ENCODE data around the gene KLHDC8B.

KLHDC8B gene

GRCh38 chr3:49158792-49159191 lies 12.6 kb upstream of the KLHDC8B start:
- DNase-seq (ENCODE audit: low spot score): no peak

- no peak for DNase-seq (ENCODE audit: low spot score)
These were observed 10.2 kb upstream of the KLHDC8B start for GRCh38 chr3:49161197-49161596.

- no peak for DNase-seq (ENCODE audit: low spot score)
These were observed 9.4 kb upstream of the KLHDC8B start for GRCh38 chr3:49161808-49162530.

- DNase-seq (ENCODE audit: low spot score): no peak
These were observed 8.5 kb upstream of the KLHDC8B start for GRCh38 chr3:49162751-49163419.

- no peak for DNase-seq (ENCODE audit: low spot score)
These were observed 7.8 kb upstream of the KLHDC8B start for GRCh38 chr3:49163609-49164008.

GRCh38 chr3:49164983-49165720 lies 6.2 kb upstream of the KLHDC8B start:
- DNase-seq (ENCODE audit: low spot score): no peak

GRCh38 chr3:49165771-49166751 lies 5.3 kb upstream of the KLHDC8B start, which contains the start of gene CCDC71:
TSS of gene CCDC71 (minus strand) at chr3:49166331. CDS start at chr3:49164208, 2,123 bp downstream.
- DNase-seq (ENCODE audit: low spot score): peak; percentile 60

- DNase-seq (ENCODE audit: low spot score): no peak
These were observed 4.4 kb upstream of the KLHDC8B start for GRCh38 chr3:49166752-49167556.

GRCh38 chr3:49170744-49171118 lies 667 bp upstream of the KLHDC8B start:
- no peak for DNase-seq (ENCODE audit: low spot score)

- DNase-seq (ENCODE audit: low spot score): no peak
These were observed 540 bp downstream of the KLHDC8B start for GRCh38 chr3:49171775-49172500.

GRCh38 chr3:49172551-49173041 lies 1.2 kb downstream of the KLHDC8B start:
- DNase-seq (ENCODE audit: low spot score): no peak

- peak; percentile 79 for DNase-seq (ENCODE audit: low spot score)
These were observed 1.9 kb downstream of the KLHDC8B start for GRCh38 chr3:49173116-49173791.

- DNase-seq (ENCODE audit: low spot score): no peak
These were observed 2.4 kb downstream of the KLHDC8B start for GRCh38 chr3:49173792-49174170.

- no peak for DNase-seq (ENCODE audit: low spot score)
These were observed 3.1 kb downstream of the KLHDC8B start for GRCh38 chr3:49174397-49174985.

GRCh38 chr3:49175530-49175929 lies 4.1 kb downstream of the KLHDC8B start:
- DNase-seq (ENCODE audit: low spot score): no peak

- DNase-seq (ENCODE audit: low spot score): no peak
These were observed 5.7 kb downstream of the KLHDC8B start for GRCh38 chr3:49177073-49177472.

- no peak for DNase-seq (ENCODE audit: low spot score)
These were observed 8.7 kb downstream of the KLHDC8B start for GRCh38 chr3:49180116-49180515.

- DNase-seq (ENCODE audit: low spot score): no peak
These were observed 10.0 kb downstream of the KLHDC8B start for GRCh38 chr3:49181351-49181750.

- no peak for DNase-seq (ENCODE audit: low spot score)
These were observed 11.3 kb downstream of the KLHDC8B start for GRCh38 chr3:49182682-49183081.
